Thyroid gland (tissue), 4 donors: Measurements from ENCODE around the gene RABL6.

Experiments used
- CTCF ChIP-seq, 6 experiments: fragments of 200-600 bp in 3 of 6; fragments of 450-650 bp in 3 of 6; sonication (generic) in 3 of 6; IDR thresholded peaks; one replicate each; pipeline ENCODE4 v1.5.1; 2016 to 2019; ENCODE audit warnings: antibody characterized with exemption in 6 of 6, mild to moderate bottlenecking in 2 of 6, inconsistent platforms in 1 of 6, moderate library complexity in 1 of 6
- POLR2A ChIP-seq, 2 donors: fragments of 450-650 bp; IDR thresholded peaks; one replicate each; pipeline ENCODE4 v1.6.1; 2017; ENCODE audit warnings: antibody characterized with exemption in 2 of 2, mild to moderate bottlenecking in 2 of 2, moderate library complexity in 1 of 2

DNA sequence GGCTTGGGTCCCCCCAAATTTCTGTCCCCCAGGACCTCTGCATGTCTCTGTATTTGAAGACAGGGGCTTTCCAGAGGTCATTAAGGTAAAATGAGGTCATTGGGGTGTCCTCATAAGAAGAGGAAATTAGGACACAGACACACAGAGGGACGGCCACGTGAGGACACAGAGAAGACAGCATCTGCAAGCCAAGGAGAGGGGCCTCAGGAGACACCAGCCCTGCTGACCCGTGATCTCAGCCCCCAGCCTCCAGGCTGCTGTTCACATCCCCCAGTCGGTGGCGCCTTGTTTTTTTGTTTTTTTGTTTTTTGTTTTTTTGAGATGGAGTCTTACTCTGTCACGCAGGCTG is 12.8 kb upstream of the RABL6 start:
- TF ChIP-seq POLR2A (IDR thresholded peaks at IDR 0.05) (no peak), CTCF (IDR thresholded peaks at IDR 0.05) (no peak)
